Mesendoderm (in vitro differentiated cells): ENCODE measurements around the gene POMGNT1.
A peak's percentile ranks its signal among the peaks of the same experiment; 100 is the strongest.

Source experiments
- DNase-seq: peaks from one replicate; pipeline ENCODE4 v3.0.0; 2013
- H2AK5ac ChIP-seq: 2 replicates; pipeline ENCODE4 v1.6.1; 2013; ENCODE audit warnings: low read length, inconsistent platforms
- H2BK120ac ChIP-seq: 2 replicates; pipeline ENCODE4 v1.6.1; 2013; ENCODE audit warnings: low read depth, mild to moderate bottlenecking, low read length, moderate library complexity, mixed read lengths
- H2BK15ac ChIP-seq: replicated peaks from 2 replicates; pipeline ENCODE4 v1.6.1; 2013; ENCODE audit warnings: low read depth, mild to moderate bottlenecking, moderate library complexity
- H2BK5ac ChIP-seq: 2 replicates; pipeline ENCODE4 v1.6.1; 2013; ENCODE audit warnings: low read length, inconsistent platforms
- H3K18ac ChIP-seq: 2 replicates; pipeline ENCODE4 v1.6.1; 2013; ENCODE audit warnings: mild to moderate bottlenecking, low read length, mixed read lengths
- H3K23ac ChIP-seq: one replicate; pipeline ENCODE4 v1.6.1; 2013; ENCODE audit warnings: low read length
- H3K27ac ChIP-seq: 2 replicates; pipeline ENCODE4 v1.5.1; 2013; ENCODE audit warnings: low read depth, mild to moderate bottlenecking, inconsistent platforms, low read length, moderate library complexity
- H3K27me3 ChIP-seq: 2 replicates; pipeline ENCODE4 v1.6.1; 2013; ENCODE audit warnings: low read length, control low read depth, mild to moderate bottlenecking, inconsistent platforms; ENCODE audit not compliant: insufficient read depth, poor library complexity
- H3K36me3 ChIP-seq: 2 replicates; pipeline ENCODE4 v1.6.1; 2013; ENCODE audit warnings: low read length, inconsistent platforms; ENCODE audit not compliant: control insufficient read depth, insufficient read depth
- H3K4ac ChIP-seq: one replicate; pipeline ENCODE4 v1.6.1; 2013; ENCODE audit warnings: low read depth, mild to moderate bottlenecking, low read length, moderate library complexity
- H3K4me1 ChIP-seq: 2 replicates; pipeline ENCODE4 v1.6.1; 2013; ENCODE audit warnings: low read depth, low read length, inconsistent platforms; ENCODE audit not compliant: control insufficient read depth
- H3K4me2 ChIP-seq: 2 replicates; pipeline ENCODE4 v1.6.1; 2013; ENCODE audit warnings: low read length
- H3K4me3 ChIP-seq: 2 replicates; pipeline ENCODE4 v1.5.1; 2013; ENCODE audit warnings: mild to moderate bottlenecking, low read length
- H3K56ac ChIP-seq: one replicate; pipeline ENCODE4 v1.6.1; 2013; ENCODE audit warnings: low read length
- H3K79me1 ChIP-seq: 2 replicates; pipeline ENCODE4 v1.6.1; 2013; ENCODE audit warnings: low read length, inconsistent platforms
- H3K79me2 ChIP-seq: 2 replicates; pipeline ENCODE4 v1.6.1; 2013; ENCODE audit warnings: mild to moderate bottlenecking, low read length; ENCODE audit not compliant: control insufficient read depth, insufficient read depth
- H3K9ac ChIP-seq: 2 replicates; pipeline ENCODE4 v1.6.1; 2013; ENCODE audit warnings: low read length, inconsistent platforms
- H4K5ac ChIP-seq: one replicate; pipeline ENCODE4 v1.6.1; 2013; ENCODE audit warnings: low read length
- H4K8ac ChIP-seq: one replicate; pipeline ENCODE4 v1.6.1; 2013; ENCODE audit warnings: low read depth, mild to moderate bottlenecking, control low read depth, low read length, moderate library complexity
- WGBS: extraction: QIAGEN DNeasy Blood & Tissue Kit; methylation state at CpG from one replicate; pipeline ENCODE4 v1.1.7; 2013; ENCODE audit warnings: low lambda C conversion rate, missing lambda C conversion rate; ENCODE audit not compliant: insufficient coverage; ENCODE audit errors: extremely low coverage; 5-methylcytosine and 5-hydroxymethylcytosine counted together

The POMGNT1 gene

DNA sequence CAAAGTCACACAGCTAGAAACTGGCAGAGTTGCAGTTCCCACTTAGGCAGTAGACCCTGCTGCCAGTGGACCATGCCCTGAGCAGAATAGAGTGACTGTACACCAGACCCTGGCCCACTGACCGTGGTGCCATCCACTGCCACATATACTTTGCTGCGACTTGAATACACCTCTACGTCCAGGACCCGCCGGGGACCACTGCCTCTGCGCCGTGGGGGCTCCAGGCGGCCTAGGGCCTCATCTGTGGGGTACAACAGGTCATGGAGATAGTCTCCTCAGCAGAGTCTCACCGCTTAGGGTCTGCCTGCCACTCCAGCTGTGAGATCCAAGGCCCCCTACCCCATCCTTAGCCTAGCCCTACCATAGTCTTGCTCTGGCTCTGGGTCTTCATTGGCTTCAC lies 1.6 kb downstream of the POMGNT1 start:
- no peak overlapping the region for H4K5ac ChIP-seq
- no peak overlapping the region for H3K23ac ChIP-seq
- DNase-seq = no peak
- H4K8ac ChIP-seq = no peak overlapping the region
- no peak overlapping the region for H3K4ac ChIP-seq
- H3K27me3 ChIP-seq = no peaks in the 10 kb centered on the region
- no peak overlapping the region for H2BK5ac ChIP-seq
- H2BK15ac ChIP-seq = no peak overlapping the region
- no peaks in the 10 kb centered on the region for H3K4me1 ChIP-seq
- peak overlapping the region; percentile 8 for H3K56ac ChIP-seq
- H3K4me2 ChIP-seq = no peak overlapping the region
- H3K27ac ChIP-seq = no peak overlapping the region
- no CpG with 5 or more reads among the region's 9 CpGs for WGBS
- H2BK120ac ChIP-seq = no peak overlapping the region
- no peak overlapping the region for H3K9ac ChIP-seq
- H3K18ac ChIP-seq = no peak overlapping the region
- H3K36me3 ChIP-seq = peaks cover 8% of the 10 kb centered on the region
- H3K4me3 ChIP-seq = no peak overlapping the region
- peaks cover 2% of the 10 kb centered on the region for H3K79me1 ChIP-seq
- H3K79me2 ChIP-seq = no peaks in the 10 kb centered on the region
- H2AK5ac ChIP-seq = no peak overlapping the region

DNA sequence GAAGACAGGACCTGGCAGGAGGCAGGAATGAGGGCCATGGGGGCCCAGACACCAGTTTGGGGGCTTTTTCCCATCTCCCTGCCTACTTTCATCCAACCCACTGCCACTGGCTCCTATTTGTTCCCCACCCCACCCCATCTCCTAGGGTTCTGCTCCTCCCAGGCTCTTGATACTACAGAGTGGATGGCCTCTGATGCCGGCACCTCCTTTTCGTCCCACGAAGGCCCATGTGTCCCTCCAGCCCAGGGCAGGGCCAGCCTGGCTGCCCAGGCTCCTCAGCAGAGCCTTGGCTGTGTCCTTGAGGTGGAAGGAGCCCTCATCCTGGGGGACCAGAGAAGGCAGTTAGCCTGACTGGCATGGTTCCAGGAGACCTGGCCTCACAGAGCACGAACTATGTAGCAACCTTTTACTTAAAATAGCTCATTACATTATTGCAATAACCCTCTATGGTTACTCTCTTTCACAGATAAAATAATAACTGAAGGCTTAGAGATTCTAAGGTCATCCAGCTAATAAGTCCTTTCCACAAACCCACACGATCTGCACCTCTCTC lies 3.5 kb downstream of the POMGNT1 start:
- no peak overlapping the region for H3K4ac ChIP-seq
- H2BK15ac ChIP-seq = no peak overlapping the region
- no peak overlapping the region for H3K9ac ChIP-seq
- no peak overlapping the region for H3K4me3 ChIP-seq
- no peak overlapping the region for H3K27ac ChIP-seq
- peaks cover 8% of the 10 kb centered on the region for H3K36me3 ChIP-seq
- H3K23ac ChIP-seq = no peak overlapping the region
- no peak overlapping the region for H2BK5ac ChIP-seq
- H4K8ac ChIP-seq = no peak overlapping the region
- H2AK5ac ChIP-seq = no peak overlapping the region
- H4K5ac ChIP-seq = no peak overlapping the region
- H3K18ac ChIP-seq = no peak overlapping the region
- H2BK120ac ChIP-seq = no peak overlapping the region
- DNase-seq = no peak
- WGBS = no CpG with 5 or more reads among the region's 5 CpGs
- H3K79me1 ChIP-seq = peaks cover 2% of the 10 kb centered on the region
- H3K4me2 ChIP-seq = no peak overlapping the region
- no peaks in the 10 kb centered on the region for H3K4me1 ChIP-seq
- no peaks in the 10 kb centered on the region for H3K27me3 ChIP-seq
- no peaks in the 10 kb centered on the region for H3K79me2 ChIP-seq
- no peak overlapping the region for H3K56ac ChIP-seq

DNA sequence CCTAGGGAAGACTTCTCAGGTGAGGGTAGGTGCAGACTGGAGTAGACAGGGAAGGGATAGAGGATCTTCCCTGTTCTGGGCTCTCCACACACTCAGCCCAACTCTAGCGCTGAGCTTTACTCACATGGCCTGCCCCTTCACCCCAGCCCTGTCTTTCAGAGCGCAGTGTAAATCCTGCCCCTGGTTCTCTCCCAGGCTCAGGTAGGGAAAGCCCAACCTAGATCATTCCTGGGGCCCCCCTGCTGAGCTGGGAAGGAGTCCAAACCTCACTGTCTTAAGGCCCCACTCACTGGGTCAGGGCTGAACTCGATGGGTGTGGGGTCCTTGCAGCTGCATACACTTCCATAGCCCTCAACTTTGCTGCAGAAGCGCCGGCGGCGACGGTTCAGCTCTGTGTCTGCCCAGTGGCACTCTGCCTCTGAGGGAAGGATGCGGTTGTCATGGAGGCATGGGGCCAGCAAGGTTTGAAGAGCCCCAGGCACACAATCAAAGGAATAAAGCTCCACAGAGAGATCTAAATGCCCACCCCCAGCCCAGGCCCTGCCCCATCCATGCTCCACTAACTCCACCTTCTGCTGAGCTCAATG lies 4.2 kb downstream of the POMGNT1 start:
- Histone ChIP-seq H2AK5ac (no peak overlapping the region), H3K27ac (no peak overlapping the region), H3K27me3 (no peaks in the 10 kb centered on the region), H3K4me2 (no peak overlapping the region), H3K4me1 (no peaks in the 10 kb centered on the region), H4K5ac (no peak overlapping the region), H2BK120ac (no peak overlapping the region), H3K56ac (no peak overlapping the region), H3K23ac (no peak overlapping the region), H2BK5ac (no peak overlapping the region), H3K79me2 (no peaks in the 10 kb centered on the region), H3K9ac (no peak overlapping the region), H3K4ac (no peak overlapping the region), H3K4me3 (no peak overlapping the region), H3K18ac (no peak overlapping the region), H3K36me3 (peaks cover 8% of the 10 kb centered on the region), H3K79me1 (peaks cover 2% of the 10 kb centered on the region), H2BK15ac (no peak overlapping the region), H4K8ac (no peak overlapping the region)
- DNase-seq = peak; percentile 76
- no CpG with 5 or more reads among the region's 9 CpGs for WGBS

DNA sequence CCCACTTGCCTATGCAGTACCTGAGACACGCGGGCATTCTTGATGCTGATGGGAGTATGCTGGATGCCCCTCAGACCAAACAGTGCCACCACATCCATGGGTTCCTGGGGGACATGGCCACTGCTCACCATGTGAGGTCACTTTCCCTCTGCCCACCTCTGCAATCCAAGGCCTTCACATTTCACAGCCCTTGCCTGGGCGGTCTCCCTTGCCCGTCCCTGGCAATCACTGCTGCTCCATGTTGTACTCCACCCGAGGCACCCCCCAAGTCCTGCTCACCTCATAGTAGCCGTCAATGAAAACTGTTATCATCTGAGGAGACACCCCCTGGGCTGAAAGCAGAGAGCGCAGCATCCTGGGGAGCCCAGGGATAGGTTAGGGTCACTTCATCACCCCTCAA lies 4.9 kb downstream of the POMGNT1 start:
- Histone ChIP-seq H3K4ac (no peak overlapping the region), H3K4me3 (no peak overlapping the region), H4K8ac (no peak overlapping the region), H2BK5ac (no peak overlapping the region), H3K56ac (no peak overlapping the region), H3K23ac (no peak overlapping the region), H4K5ac (no peak overlapping the region), H3K27me3 (no peaks in the 10 kb centered on the region), H2BK120ac (no peak overlapping the region), H3K27ac (no peak overlapping the region), H3K36me3 (peaks cover 8% of the 10 kb centered on the region), H2AK5ac (no peak overlapping the region), H3K4me1 (no peaks in the 10 kb centered on the region), H3K79me2 (no peaks in the 10 kb centered on the region), H3K18ac (no peak overlapping the region), H2BK15ac (no peak overlapping the region), H3K9ac (no peak overlapping the region), H3K79me1 (peaks cover 2% of the 10 kb centered on the region), H3K4me2 (no peak overlapping the region)
- no peak for DNase-seq
- WGBS = no CpG with 5 or more reads among the region's 7 CpGs

DNA sequence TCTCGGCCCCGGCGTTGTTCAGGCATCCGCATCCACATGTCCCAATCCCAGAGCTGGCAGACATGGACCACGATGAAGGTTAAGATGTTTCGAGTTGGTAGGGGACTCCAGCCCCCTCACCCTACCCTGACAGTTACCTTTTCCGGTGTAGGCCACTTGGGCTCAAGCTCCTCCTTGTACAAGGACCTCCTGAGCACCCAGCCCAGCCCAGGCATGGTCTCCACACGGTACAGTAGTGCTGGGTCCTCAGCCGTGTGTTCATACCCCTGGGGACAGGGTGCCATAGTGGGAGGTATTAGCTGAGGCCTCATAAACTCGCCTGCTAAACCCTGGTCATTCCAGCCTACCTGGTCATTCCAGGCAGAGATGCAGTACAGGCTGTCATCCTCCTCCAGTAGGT lies 6.1 kb downstream of the POMGNT1 start:
- H4K5ac ChIP-seq = no peak overlapping the region
- H3K23ac ChIP-seq = no peak overlapping the region
- H3K56ac ChIP-seq = no peak overlapping the region
- WGBS = no CpG with 5 or more reads among the region's 10 CpGs
- H3K4me2 ChIP-seq = no peak overlapping the region
- H2BK120ac ChIP-seq = no peak overlapping the region
- no peak overlapping the region for H3K4me3 ChIP-seq
- DNase-seq = no peak
- no peaks in the 10 kb centered on the region for H3K4me1 ChIP-seq
- no peak overlapping the region for H3K27ac ChIP-seq
- no peak overlapping the region for H2AK5ac ChIP-seq
- no peak overlapping the region for H4K8ac ChIP-seq
- H3K27me3 ChIP-seq = no peaks in the 10 kb centered on the region
- no peak overlapping the region for H2BK15ac ChIP-seq
- no peak overlapping the region for H3K4ac ChIP-seq
- H3K79me2 ChIP-seq = no peaks in the 10 kb centered on the region
- no peaks in the 10 kb centered on the region for H3K79me1 ChIP-seq
- H2BK5ac ChIP-seq = no peak overlapping the region
- H3K9ac ChIP-seq = no peak overlapping the region
- H3K36me3 ChIP-seq = peaks cover 11% of the 10 kb centered on the region
- H3K18ac ChIP-seq = no peak overlapping the region
